GM19240 (cell line): Measurements from ENCODE around the gene SPTBN1.
"Not testable (repeated sequence)": the region's sequence is repeated elsewhere in the genome, so short reads cannot be mapped to it uniquely, and the experiment has no call there.

ENCODE experiments used
- DNase-seq: peaks from one replicate; pipeline ENCODE4 v3.0.0; 2011; ENCODE audit warnings: low spot score; ENCODE audit not compliant: insufficient read length

The SPTBN1 gene

DNA sequence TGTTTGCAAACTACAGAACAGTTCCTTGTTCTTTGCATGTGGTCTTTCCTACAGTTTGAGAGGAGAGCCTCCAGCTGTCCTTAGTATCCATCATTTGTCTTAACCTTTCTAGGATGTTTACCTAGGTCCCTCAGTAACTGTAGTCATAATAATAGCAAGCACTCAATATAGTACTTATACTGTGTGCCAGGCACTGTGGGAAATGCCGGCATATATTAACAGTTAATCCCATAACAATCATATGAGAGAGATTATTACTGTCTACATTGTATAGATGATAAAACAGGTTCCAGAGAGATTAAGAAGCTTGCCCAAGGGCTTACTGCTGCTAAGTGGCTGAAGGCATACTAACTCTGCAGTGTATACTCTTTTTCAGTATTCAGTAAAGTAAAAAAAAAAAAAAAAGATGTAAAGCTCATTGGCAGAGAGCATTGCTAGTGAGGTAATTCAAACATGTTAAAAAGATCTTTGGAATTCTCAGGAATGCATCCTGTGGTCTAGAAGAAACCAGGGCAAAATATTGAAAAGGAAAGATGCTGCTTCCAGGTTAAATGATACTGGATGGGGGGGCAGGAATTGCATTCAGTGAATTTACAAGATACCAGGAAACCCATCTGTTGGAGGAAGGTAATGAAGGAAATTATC is 72.3 kb downstream of the SPTBN1 start:
- no peak for DNase-seq

GRCh38 chr2:54529518-54529917 is 73.4 kb downstream of the SPTBN1 start:
- DNase-seq: not testable (repeated sequence)

GRCh38 chr2:54529935-54530334 is 73.8 kb downstream of the SPTBN1 start:
- DNase-seq: no peak

GRCh38 chr2:54531558-54531957 is 75.4 kb downstream of the SPTBN1 start:
- no peak for DNase-seq

- DNase-seq: no peak
Measured at GRCh38 chr2:54534221-54534620, 78.1 kb downstream of the SPTBN1 start.

- DNase-seq: no peak
Measured at GRCh38 chr2:54534625-54535024, 78.5 kb downstream of the SPTBN1 start.

DNA sequence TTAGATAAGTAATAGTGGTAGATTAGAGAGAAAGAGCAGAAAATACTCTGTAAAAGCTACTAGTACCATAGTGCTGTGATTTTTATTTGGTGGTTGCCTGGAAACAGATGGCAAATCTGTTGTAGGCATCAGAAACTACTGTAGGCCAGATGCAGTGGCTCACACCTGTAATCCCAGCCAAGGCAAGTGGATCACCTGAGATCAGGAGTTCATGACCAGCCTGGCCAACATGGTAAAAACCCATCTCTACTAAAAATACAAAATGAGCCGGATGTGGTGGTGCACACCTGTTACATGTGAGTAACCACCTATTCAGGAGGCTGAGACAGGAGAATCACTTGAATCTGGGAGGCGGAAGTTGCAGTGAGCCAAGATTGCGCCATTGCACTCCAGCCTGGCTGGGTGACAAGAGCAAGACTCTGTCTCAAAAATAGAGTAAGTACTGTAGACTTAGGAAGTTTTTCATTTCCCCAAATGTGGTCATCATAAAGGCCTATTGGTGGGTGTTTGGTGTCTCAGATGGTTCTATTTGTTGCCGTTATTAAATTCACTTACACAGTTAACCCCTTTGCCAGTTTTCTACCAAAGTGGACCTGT is 79.6 kb downstream of the SPTBN1 start:
- no peak for DNase-seq

DNA sequence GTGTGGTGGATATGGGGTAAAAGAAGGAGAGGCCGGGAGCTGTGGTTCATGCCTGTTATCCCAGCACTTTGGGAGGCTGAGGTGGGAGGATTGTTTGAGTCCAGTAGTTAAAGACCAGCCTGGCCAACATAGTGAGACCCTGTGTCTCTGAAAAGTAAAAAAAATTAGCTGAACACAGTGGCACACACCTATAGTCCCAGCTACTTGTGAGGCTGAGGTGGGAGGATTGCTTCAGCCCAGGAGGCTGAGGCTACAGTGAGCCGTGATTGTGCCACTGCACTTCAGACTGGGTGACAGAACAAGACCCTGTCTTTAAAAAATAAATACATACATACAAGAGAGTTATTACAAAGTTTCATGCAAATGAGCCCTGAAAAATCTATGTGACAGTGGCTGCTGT is 80.6 kb downstream of the SPTBN1 start:
- DNase-seq: no peak

GRCh38 chr2:54538537-54538936 is 82.4 kb downstream of the SPTBN1 start:
- DNase-seq: no peak

GRCh38 chr2:54539683-54540082 is 83.6 kb downstream of the SPTBN1 start:
- DNase-seq: no peak

GRCh38 chr2:54540194-54540593 is 84.1 kb downstream of the SPTBN1 start:
- DNase-seq: no peak

DNA sequence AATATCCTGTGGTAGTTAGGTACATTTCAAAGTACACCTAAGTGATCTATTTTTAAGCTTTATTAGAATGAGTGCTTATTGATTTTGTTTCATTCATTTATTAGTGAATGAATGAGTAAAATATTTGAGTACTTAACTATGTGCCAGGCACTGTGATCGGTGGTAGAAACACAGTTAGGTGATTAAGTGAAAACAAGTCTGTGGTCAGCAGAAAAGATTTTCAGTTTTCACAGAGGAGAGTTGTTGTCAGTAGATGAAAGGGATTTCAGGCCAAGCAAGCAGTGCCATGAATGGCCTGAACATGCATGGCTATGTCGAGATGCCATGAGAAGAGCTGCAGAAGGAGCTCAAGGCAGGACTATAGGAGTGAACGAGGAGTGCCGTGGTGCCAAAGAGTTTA is 85.9 kb downstream of the SPTBN1 start:
- DNase-seq: no peak

DNA sequence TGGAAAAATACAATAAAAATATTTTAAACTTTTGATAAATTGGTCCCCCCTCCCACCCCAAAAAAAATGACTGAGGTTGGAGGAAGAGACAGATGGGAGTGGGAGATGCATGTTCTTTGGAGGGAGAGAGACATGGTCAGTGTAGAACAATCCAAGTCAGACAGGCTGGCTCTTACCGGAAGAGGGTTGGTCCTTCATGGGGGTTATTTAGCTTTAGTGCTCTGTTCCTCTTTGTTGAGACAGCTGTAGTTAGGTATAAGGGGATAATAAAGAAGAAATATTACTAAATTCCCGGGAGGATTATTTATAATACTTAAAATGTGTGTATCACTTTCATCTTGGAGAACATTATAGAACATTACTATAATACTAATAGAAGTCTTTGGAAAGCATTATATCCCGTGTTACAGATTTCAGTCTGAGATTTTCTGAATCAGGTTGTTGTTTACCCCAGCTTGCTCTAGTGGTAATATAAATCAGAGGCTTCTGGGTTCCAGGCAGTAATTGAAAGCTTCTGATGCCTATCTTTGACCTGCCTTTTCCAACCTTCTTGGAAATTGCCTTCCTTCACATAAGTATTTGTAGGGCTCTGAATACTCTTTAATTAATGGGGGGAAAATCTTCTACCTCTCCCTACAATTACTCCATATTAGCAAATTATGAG is 87.7 kb downstream of the SPTBN1 start:
- DNase-seq: no peak

DNA sequence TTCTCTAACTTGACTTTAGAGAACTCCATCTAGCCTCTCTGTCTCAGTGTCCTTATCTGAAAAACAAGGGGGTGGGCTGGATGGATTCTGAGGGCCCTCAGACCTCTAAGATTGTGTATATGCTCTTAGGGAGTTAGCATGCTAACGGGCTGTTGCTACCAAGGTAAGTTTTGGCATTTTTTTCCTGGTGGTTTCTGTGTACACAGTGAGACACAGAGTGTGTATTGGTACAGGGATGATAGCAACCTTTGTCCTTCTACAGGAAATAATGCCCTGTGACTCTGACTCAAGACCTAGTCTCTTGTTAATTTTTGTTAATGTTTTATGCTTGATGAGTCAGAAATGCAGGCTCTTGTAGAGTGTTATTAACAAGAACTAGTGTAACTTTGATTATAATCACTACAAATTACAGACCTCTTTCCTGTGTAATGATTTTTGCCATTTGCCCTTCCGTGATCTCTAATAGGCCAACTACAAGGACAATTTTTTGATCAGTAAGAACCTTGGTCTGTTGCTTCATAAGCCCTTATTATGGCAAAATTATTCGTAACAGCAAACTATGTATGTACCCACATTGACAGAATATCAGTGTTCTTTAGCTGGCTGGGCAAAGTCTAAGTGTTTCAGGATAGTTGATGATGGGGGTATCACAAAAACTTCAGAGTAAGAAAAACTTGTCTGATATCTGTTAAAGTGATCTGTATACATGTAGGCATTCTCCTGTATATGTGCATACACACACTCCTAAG is 89.7 kb downstream of the SPTBN1 start:
- no peak for DNase-seq

DNA sequence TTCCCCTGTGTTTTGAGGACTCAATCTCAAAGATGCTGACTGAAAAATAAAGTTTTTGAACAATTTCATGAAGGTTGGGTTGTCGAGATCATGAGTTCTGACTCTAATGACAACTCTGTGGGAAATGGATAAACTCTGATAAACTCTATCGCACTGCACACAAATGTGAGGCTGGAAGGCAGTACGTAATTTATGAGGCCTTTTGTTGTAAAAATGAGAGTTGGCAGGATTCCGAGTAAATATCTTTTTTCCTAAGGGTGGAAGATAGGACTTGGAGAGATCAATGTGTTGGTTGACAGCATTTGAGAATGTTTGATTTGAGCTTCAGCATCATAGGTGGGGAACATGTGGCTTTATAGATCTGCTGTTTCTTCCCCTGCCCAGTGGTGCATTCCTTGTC is 90.4 kb downstream of the SPTBN1 start:
- DNase-seq: no peak

DNA sequence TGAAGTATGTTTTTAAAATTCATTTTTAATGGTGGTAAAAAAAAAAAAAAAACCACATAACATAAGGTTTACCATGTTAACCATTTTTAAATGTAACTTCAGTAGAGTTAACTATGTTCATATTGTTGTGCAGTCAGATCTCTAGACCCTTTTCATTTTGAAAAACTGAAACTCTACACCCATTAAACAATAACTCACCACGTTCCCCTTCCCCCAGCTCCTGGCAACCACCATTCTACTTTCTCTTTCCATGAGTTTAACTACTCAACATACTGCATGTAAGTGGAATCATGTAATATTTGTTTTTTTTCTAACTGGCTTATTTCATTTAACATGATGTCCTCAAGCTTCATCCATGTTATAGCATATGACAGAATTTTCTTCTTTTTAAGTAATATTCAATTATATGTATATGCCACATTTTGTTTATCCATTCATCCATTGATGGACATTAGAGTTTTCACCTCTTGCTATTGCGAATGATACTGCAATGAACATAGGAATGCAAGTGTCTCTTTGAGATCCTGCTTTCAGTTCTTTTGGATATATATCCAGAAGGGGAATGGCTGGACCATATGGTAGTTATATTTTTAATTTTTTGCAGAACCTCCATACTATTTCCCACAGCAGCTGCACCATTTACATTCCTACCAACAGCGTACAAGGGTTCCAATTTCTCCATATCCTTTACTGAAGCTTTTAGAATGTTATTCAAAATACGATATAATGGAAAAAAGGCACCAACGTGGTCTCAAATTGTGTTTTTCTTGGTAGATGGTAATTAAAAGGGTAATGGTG is 91.0 kb downstream of the SPTBN1 start:
- DNase-seq: no peak

DNA sequence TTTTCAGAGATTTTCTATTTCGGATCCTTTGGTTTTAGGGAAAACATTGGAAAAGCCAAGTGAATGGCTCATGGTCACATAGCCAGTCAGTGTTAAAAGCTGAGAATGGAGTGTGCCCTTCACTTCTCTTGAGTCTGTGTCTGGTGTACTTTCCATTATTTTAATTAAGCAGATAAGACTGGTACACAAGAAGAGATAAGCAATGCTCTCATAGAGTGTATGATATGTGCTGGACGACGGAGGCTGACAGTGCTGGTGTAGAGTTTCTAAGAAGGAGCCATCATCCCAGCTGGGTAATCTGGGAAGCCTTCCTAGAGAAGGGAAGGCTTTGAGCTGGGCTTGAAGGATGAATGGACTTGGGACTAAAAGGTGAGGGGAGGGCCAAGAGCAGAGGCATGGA is 93.3 kb downstream of the SPTBN1 start:
- no peak for DNase-seq

DNA sequence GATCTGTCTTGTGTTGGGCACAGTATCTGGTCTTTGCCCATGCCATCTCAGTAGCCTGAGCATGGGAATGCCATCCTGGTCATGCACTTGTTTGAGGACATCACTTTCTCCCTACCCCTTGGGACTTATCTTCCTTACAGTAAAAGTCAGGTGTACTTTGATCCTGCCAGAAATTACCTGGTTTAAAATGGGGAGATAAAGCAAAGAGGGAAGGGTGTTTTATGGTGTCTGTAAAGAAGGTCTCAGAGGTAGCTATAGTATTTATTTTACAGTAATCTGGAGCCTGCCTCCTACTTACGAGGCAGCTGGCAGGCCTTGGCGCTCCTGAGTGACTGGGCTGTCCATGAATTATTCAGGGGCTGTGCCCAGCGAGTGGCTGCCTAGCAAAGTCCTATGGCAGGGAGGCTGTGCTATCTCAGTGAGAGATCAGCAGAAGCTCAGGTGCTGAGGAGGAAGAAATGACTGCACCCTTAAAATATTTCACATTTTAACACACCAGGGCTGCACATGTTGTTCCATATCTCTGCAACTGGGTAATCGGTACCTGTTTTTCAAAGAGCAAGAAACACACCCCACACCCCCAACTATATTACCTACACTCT is 93.9 kb downstream of the SPTBN1 start:
- no peak for DNase-seq

- no peak for DNase-seq
Measured at GRCh38 chr2:54550547-54550946, 94.4 kb downstream of the SPTBN1 start.

- no peak for DNase-seq
Measured at GRCh38 chr2:54551123-54551756, 95.1 kb downstream of the SPTBN1 start.

DNA sequence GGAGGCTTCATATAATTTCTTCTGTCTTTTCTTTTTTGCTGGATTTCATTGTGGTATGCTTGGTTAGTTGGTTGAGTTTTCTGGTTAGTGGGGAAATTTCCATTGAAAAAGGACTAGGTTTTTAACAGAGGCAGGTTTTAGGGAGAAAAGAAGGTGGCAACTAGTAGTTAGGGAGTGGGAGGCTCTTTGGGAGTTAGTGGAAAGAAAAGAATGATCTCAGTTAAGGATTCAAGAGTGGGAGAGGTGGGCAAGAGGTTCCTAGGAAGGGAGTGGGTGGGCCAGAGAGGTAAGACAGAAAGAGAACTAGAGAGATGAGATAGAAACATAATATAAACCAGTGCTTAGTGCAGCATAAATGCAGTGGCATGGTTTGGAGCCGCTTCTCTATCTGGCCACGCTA is 96.9 kb downstream of the SPTBN1 start:
- DNase-seq: no peak
